Activated CD8-positive, alpha-beta memory T cell treated with anti-CD3 and anti-CD28 coated beads for 48 hours (primary cell): Measurements from ENCODE around the gene WWTR1.

Experiments
- DNase-seq, 3 experiments: peaks; one replicate each; pipeline ENCODE4 v3.0.0-alpha.2; 2020; ENCODE audit warnings: low read depth in 2 of 3, low spot score in 2 of 3

WWTR1 gene

DNA sequence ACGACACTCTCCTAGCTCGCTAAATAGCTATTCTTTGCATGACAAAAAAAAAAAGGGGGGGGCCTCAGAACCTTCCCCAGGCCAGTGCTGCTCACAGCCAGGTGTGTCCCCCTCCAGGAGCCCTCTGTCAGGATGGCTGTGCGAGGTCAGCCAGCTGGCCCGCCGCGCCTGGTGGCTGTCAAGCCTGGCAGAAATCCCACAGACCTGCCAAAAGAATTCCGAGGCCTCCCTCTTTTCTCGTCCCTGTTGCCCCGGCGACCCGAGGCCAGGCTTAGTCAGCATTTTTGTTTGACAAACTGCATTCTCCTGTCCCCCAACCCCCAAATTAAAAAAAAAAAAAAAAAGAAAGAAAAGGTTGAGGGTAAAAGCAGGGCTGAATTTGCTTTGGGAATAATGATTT is 121.4 kb downstream of the WWTR1 start:
- DNase-seq: no peak

DNA sequence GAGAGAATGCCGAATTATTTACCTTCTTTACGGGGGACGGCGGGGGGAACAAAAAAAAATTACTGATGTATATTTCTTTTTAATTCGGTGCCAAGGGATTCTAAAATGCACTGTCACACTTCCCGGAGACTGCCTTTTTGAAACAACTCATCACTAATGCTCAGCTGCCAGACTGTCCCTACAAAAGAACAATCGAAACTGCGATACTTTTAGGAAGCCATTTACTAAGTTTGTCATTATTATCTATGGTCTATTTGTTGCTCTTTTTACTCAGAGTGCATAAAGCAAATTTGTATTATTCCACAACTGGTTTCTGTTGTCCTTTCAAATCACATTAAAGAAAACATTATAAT is 122.5 kb downstream of the WWTR1 start:
- no peak for DNase-seq

DNA sequence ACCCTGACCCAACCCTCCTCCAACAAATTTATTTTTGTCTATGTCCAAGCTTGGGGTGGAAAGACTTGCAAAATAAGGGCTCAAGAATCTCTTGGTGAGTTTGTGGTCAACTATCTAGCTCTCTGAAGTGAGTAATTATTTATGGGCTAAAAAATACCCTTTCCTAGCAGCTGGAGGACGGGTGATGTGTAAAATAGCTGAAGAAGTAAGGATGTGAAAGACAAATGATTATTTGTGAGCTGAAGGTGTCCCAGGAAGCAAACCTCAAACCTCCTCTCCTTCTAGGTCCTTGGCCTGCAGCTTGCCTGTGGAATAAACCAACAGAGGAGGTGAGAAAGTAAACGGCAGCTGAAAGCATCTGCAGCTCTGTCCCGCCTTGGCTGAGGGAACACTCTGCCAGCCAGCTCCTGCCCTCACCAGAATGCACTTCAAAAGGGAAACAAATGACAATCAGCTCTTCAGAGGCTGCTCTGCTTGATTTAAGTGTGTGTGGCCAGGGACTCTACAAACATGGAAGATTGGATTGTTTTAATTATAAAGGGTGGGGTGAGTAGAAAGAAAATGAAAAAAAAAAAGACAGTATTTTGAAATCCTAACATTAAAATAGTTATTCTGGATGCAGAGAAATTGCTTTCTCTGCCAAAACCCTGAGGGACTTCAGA is 123.0 kb downstream of the WWTR1 start:
- no peak for DNase-seq

DNA sequence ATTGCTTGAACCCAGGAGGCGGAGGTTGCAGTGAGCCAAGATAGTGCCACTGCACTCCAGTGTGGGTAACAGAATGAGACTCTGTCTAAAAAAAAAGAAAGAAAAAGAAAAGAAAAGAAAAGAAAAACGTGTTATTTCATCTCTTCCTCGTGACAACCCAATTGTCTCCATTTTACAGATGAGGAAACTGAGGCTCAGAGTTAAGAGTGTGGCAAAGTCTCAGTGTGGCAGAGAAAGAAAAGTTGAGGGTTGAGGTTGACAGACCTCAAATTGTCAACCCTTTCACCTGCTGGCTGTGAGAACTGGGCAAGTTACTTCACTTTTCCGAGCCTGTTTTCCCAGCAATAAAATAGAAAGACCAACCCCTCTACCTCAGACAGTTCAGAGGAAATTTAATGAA is 123.7 kb downstream of the WWTR1 start:
- DNase-seq: no peak

DNA sequence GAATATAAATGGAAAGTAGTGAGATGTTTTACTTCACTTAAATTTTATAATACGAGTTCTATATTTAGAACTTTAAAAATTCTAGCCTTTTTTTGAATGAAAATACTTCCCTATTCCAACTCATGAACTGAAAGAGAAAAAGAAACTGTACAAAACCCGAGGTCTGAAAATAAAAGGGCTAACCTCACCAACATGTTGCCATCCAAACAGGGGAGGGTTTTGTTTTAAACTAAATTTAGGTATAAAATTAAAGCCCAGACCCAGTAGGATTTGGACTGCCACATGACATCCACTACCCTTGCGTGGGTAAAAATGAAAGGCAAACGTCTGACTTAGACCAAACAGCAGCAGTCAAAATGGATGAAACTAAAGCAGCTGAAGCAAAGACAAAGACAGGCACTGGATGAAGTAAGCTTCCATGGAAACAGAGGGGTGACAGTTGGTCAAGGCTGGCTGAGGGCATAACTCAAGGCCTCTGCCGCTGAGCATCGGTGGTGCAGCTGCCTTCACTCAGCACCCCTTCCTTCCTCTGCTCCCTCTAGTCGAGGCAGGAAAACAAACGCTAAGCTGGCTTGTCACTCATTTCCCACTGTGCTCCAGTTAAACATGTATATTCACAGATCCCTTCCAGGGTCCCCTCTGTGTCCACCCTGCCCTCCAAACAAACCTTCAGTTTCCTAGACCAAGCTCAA is 125.2 kb downstream of the WWTR1 start:
- no peak for DNase-seq

DNA sequence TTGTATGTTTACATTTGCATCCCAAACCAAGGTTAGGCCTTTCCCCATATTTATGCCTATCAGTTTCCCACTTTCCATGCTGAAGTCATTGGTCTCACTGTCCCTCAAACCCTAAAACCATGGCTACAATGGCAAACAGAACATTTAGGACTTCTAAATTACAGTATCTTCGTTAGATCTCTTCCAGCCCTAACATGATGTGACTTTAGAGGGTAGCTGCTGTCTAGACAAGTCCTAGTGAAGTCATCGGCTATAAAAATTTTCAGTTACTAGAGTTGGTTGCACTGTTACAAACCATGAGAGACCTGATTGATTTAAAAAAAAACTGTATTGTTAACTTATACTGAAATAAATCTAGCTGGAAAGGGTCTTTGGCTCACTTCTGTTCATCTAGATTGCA is 128.7 kb downstream of the WWTR1 start:
- no peak for DNase-seq

DNA sequence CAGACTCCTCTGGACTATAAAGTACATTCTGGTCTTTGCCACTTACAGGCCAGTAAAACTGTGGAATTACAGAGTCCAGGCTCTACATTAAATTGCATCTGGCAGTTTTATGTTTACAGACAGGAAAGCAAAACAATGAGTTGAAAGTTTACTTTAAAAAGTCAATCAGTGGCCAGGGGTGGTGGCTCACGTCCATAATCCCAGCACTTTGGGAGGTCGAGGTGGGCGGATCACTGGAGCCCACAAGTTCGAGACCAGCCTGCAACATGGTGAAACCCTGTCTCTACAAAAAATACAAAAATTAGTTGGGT is 129.5 kb downstream of the WWTR1 start:
- no peak for DNase-seq

DNA sequence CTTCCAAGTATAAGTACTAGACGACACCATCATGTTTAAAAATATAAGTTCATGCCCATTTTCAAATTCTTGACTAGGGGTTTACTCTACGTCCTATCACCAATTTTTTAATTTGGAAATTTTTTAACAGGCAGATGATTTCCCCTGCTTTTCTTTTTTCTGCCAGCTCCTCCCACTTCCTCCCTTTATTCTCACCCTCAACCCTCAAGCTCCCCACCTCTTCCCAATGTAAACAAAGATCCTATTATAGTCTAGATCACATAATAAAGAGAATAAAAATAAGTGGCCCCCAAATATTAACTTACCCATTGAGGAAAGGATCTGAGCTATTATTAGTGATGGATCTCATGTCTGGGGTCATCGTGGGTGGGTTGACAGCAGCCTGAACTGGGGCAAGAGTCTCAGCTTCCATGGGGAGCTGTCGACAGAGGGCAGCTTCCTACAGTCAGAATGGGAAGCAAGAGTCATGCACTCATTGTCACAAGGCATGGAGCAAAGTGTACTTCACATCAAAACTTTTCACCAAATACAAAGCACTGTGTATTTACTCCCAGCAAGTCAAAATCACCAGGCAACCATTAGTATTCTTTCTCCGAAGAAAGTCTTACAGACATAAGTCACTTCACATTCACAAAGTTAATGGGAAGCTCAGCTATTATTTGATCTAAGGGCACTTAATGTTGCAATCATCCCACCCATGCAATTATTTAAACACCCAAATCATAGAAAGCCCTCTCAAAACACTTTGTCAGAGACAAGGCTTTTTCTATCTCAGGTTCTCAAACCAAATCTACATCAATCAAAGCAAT is 130.1 kb downstream of the WWTR1 start:
- DNase-seq: no peak

DNA sequence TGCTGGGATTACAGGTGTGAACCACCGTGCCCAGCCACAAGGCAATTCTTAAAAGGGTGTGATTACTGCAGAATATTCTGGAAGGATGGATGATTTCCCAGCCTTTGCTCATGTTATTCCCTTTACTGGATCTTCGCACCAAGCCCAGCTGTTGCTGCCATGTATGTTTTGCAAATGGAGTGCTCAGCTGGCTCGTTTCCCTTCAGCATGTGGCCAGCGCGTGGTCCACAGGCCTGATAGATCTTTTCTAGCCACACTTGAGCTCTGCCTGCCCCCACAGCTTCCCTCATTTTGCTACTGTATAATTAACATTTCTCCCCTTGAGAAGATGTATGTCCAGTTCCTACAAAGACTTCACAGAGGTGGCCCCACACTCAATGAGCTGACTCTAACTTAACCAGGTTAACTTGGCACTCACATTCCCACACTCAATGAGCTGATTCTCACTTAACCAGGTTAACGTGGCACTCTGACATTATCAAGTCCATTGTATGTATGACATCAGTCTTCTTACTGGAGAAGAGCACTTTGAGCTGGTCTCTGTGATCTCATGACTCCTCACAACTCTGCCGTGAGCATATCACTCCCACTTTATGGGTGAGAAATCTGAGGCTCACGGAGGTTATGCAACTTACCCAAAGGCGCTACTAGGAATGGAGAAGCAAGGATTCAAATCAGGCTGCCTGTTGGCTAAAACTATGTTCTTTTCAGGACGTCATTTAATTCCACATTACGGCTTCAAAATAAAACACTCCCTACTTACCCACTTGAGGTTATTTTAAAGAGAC is 134.1 kb downstream of the WWTR1 start:
- no peak for DNase-seq

DNA sequence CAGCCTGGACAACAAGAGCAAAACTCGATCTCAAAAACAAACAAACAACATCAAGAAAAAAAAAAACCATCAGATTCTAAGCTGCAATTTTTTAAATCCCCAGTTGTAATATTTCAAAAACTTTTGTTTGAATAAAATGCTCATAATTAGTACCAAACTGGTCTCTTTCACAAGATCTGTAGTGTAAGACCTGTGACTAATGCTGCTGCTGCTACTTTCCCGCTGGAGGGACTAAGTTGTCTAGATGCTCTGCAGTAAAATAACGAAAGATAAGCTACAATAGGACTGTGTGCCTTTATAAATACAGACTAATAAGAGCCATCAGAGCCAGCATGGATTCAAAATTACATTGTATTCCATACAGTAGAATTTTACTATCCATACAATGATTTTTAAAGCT is 137.9 kb downstream of the WWTR1 start:
- no peak for DNase-seq

DNA sequence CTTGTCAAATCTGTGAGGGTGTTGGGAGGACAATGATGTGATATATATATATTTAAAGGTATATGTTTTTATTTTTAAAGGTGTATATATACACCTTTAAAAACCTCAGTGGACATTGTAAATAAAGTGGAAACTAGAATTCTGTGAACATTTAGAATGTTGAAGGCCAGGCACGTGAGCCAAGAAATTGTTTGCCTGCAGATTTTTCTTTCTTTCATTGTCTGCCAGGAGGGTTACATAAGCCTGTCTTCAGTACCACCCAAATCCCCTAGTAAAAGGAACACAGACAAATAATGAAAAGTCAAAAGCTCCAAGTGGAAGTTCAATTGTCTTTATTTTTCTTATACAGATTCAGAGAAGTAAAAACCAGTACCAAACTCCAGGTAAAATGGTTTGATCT is 140.9 kb downstream of the WWTR1 start:
- no peak for DNase-seq

DNA sequence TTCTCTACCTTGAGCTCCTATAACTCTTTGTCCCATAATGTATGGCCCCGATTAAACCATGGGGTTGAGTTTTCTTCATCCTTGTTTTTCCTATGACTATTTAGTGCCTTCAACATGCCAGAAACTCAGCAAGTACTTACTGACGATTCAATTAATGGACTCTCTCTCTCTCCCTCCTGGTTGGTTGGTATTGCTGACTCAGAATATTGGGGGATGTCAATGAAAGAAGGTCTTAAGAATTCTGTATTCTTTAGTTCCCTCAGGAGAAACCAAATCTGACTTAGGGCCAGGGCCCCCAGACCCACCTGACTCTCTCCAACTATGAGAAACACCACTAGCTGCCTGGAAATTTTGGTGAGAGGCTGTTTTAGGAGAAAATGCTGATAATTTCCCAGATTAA is 142.6 kb downstream of the WWTR1 start:
- DNase-seq: no peak

DNA sequence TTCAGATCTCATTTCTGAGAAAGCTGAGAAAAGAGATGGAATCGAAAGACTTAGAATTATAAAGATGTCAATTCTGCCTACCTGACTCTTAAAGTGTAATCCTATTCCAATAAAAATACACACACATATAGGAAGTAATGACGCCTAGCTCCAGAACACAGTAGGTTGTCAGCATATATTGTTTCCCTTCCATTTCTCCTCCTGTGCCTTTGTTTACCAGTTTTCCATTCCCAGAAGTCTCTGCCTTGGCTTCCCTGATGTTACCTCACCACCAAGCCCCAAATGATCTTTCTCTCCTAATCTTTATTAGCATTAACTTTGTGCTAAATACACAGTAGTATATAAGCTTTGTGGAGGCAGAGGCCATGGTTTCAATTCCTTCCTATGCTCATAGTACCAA is 143.4 kb downstream of the WWTR1 start:
- no peak for DNase-seq

DNA sequence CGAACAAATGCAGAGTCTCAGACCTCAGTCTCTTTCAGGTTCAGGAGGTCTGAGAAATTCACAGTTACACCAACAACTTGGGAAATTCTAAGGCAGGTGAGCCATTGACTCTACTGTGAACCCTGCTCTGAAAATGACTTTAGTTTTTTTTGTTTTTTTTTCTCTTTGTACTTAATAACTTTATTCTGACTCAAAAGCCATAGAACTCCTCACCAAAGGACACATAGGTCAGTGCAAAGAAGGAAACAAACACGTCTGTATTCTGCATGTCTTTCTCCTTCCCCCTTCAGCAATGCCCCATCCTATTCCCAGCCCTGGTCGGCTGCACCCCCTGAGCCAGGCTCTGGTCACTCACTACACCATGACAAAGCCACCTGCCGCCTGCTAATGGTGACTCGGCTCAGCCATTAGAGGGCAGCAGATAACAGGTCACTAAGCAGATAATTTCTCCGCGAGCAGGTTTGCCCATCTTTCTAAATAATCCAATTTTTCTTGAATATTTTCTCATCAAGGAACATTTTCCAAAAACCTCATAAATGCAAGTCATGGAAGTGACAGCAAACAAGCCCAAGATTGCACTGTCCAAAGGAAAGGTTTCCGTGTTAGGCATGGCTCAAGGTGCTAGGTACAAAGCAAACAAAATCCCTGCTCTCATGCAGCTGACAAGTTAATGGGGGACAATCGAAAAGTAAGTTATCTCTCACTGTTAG is 145.6 kb downstream of the WWTR1 start:
- DNase-seq: no peak

DNA sequence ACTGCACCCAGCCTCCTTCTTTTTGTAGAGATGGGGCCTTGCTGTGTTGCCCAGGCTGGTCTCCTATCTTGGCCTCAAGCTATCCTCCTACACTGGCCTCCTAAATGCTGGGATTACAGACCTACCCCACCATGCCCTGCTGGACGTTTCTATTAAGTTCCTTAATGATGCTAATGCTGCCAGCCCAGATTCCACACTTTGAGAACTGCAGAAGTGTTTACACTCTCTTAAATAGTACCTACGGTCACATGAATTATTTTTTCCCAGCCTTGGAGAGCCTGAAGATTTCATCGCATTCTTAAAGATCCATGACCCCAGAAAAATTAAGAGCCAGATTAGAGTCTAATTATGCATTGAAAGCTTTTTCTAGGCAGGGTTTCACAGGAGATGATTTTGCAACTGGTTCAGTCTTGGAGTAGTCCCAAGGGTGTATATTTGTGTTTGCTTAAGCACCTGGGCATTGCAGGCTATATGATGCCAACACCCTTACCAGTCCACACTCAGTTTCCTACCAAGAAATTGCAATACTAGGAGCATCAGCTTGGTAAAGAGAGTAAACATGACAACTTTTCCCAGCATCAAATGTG is 146.7 kb downstream of the WWTR1 start:
- DNase-seq: no peak

DNA sequence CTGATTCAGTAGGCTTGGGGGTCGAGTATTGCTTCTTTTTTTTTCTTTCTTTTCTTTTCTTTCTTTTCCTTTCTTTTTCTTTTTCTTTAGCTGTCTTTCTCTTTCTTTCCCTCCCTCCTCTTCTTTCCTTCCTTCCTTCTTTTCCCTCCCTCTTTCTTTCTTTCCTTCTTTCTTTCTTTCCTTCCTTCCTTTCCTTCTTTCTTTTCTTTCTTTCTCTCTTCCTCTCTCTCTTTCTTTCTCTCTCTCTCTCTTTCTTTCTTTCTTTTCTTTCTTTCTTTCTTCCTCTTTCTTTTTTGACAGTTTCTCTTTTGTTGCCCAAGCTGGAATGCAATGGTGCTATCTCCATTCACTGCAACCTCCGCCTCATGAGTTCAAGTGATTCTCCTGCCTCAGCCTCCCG is 147.3 kb downstream of the WWTR1 start:
- no peak for DNase-seq

DNA sequence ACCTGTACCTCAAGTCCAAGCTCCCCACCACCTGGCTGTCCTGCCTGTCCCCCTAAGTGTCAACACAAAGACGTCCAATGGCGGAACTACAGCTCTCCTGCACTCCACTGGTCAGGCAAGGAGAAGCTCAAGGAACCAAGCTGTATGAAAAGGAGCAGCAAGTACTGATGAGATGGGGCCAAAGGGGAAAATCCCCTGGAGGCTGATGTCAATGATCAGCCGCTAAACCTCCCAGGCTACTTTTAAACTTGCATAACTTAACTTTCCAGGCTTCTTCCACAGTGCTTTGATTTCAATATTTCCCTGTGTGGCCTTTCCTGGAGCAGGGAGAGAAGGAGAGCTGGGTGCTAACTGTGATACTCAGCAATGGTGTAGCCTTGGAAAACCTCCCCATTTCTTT is 148.3 kb downstream of the WWTR1 start:
- DNase-seq: no peak

DNA sequence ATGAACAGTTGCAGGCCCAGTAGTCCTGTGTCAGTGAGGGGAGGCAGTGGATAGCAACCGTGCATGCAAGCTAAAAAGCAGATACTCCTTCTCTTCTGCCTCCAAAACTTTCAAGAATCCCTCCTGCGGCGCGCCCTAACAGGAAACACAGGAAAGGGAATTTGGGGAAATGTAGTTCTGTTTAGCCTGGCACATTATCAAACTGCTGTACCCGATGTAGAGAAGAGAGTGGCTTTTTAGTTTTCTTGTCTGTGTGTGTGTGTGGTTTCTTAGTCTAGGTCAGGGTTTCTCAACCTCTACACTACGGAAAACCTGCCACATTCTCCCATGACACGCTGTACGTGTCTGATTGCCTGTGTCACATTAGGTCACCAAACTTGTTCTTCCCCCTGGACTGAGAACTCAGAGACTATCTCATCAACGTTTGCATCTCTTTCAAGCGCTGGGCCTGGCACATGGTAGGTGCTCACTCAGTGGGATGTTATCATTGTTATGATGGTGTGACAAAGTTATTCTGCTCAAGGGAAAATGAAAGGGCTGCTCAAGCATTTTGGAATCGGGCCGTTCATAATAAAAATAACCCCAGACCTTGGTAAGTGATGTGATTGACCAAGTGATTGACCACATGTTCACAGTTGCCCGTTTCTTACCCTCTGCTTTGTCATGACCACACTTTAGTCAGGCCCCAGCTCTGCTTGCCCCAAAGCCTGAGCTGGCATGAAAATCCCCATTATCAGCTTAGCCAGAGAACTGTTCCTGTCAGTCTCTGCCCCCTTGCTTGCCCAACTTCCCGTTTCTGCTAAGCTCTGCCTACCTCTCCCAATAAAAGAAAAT is 150.1 kb downstream of the WWTR1 start:
- DNase-seq: no peak

DNA sequence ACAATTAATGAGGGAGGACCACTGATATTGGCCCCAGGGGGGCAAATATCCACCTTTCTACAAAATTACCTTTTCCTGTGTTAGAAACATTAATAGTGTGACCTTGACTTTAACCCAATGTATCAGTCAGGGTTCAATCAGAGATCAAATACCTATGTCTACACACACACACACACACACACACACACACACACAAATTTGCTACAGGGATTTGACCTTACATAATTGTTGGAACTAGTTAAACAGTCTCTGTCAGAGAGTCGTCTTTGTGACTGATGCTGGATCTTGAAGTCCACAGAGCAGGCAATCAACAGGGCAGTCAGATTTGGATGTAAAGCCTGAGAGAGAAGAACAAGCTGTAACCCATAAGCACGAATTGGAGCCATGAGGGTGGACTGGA is 150.9 kb downstream of the WWTR1 start:
- DNase-seq: no peak

DNA sequence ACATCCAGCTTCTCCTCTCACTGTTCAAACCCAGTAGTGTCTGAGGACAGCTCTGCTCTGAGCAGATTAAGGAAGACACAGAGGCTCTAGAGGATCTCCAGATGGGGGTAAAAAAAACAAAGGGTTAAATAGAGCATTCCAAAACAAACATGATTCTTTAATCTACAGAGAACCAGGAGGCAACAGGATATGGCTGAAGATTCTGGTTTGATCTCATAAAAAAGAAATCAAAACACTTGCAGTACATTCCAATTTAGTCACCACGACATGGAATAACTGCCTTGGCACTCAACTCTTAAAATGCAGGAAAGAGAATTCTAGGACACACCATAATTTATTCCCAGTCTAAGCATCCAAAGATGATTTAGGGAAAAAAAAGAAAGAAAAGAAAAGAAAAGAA is 151.3 kb downstream of the WWTR1 start:
- DNase-seq: no peak
